Measurements from ENCODE around the gene QRSL1. TPM values are rescaled to one million over a fixed set of nuclear protein-coding genes. Genes with fewer than 3 reads are reported as not detected.
"Not testable (repeated sequence)": the region's sequence is repeated elsewhere in the genome, so short reads cannot be mapped to it uniquely, and the experiment has no call there.

Gene QRSL1, protein sequence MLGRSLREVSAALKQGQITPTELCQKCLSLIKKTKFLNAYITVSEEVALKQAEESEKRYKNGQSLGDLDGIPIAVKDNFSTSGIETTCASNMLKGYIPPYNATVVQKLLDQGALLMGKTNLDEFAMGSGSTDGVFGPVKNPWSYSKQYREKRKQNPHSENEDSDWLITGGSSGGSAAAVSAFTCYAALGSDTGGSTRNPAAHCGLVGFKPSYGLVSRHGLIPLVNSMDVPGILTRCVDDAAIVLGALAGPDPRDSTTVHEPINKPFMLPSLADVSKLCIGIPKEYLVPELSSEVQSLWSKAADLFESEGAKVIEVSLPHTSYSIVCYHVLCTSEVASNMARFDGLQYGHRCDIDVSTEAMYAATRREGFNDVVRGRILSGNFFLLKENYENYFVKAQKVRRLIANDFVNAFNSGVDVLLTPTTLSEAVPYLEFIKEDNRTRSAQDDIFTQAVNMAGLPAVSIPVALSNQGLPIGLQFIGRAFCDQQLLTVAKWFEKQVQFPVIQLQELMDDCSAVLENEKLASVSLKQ
- 10 to 100 TPM; 12.6 to 14.7 TPM for total RNA-seq

DNA sequence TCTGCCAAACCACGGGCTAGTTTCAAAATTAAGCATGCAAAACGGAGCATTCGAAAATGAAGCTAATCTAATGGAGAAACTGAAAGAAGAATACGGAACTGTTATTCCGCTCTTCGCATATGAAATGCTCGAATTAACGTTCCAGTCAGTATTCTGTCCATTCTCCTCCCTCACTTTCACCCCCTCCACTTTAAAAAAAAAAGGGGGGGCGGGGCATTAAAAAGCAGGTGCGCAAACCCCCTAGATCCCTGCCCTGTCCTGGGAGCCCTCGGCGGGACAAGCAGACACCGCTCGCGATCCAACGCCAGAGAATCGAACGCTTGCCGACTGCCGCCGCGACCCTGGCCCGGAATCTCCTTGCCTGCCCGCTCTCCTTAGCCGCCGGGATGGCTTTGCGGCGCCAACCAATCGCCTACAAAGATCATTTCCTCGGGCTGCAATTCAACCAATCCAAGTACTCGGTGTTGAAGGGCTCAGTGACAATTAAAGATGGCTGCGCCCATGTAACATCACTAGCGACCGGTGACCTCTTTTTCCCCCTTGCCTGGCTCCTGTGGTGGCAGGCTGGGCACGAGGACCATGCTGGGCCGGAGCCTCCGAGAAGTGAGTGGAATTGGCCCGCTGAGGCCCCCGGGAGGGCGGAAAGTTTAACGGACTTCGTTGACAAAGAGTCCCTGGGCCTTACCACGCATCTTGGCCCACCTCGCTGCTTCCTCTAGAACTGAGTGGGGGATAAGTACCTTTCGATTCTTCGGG lies at the start of gene QRSL1, which contains the start of gene RTN4IP1:
Gene QRSL1, plus strand, starts transcription at position 476 of the 756 bp plus-strand sequence. Its CDS starts 104 bp downstream, at position 580.
Gene RTN4IP1, minus strand, starts transcription at position 396 of the 756 bp plus-strand sequence. CDS start 477 bp downstream, outside the sequence.
- peak; percentile 92 for DNase-seq
- Mint-ChIP-seq H3K9me3 (no peaks in the 10 kb centered on the region), H3K27ac (peak within 1 kb of the TSS; percentile 95), H3K27me3 (no peaks in the 10 kb centered on the region), H3K4me3 (peak within 1 kb of the TSS; percentile 87), H3K36me3 (ENCODE audit: low read depth) (peaks cover 8% of the 10 kb centered on the region), H3K4me1 (peaks cover 35% of the 10 kb centered on the region)
- ChIA-PET POLR2A (no interaction called here), CTCF (no interaction called here)

DNA sequence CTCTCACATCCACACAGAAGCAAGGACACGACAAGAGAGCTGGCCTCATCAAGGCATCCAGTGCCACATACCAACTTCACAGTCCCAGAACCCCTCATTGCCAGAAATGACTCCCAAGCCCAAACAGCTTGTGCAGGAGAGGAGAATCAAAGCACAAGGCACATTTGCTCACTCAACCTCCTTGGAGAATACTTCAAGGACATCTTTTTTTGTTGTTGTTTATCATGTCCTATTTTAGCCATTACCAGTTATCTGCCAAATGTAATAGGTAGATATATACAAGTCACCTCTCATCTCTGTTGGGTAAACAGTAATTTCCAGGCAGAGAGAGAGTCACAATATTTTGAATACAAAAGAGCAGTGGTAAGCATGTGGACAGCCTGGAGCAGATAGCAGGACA lies 47.9 kb upstream of the QRSL1 start:
- CTCF ChIA-PET: interaction anchor here (0.5 kb wide), 1 partner anchor 506 kb away, joined by 3 read pairs; no protein-coding TSS in a partner anchor
- no peak for DNase-seq
- no peaks in the 10 kb centered on the region for H3K27me3 Mint-ChIP-seq
- peaks cover 8% of the 10 kb centered on the region for H3K36me3 Mint-ChIP-seq (ENCODE audit: low read depth)
- POLR2A ChIA-PET: interaction anchor here (0.7 kb wide), 1 partner anchor 42 kb away, joined by 5 read pairs; no protein-coding TSS in a partner anchor
- H3K4me1 Mint-ChIP-seq: peaks cover 7% of the 10 kb centered on the region
- H3K4me3 Mint-ChIP-seq: no peak overlapping the region
- no peaks in the 10 kb centered on the region for H3K9me3 Mint-ChIP-seq
- H3K27ac Mint-ChIP-seq: no peak overlapping the region

DNA sequence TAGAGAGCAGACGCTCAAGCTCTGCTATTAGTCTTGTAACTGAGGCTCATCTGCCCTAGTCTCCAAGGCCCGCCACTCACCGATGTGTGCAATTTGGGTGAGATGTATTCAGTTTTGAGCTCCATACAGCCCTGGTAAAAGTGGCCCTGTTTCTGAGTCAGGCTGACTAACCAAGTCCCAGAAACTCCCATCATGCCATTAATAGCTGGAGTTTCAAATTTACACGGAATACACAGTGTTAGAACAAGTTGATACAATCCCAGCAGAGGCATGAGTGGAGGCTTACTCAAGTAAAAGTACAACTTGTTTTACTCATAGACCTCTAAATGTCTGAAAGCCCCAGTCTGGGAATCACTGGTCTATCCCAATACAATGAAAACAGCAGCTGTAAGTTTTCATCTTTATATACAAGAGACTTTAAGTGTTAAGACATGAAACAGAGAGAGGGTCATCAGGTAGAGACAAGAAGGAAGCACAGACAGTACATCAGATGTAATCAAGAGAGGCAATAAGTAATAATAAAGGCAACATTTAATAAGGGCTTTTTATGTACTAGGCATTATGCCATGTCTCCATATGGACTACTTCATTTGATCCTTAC lies 42.5 kb upstream of the QRSL1 start:
- no peak overlapping the region for H3K27ac Mint-ChIP-seq
- H3K36me3 Mint-ChIP-seq (ENCODE audit: low read depth): peaks cover 17% of the 10 kb centered on the region
- ChIA-PET CTCF (interaction anchor here (0.7 to 1.0 kb wide), 2 partner anchors 23 to 226 kb away, joined by 3 read pairs; no protein-coding TSS in a partner anchor), POLR2A (no interaction called here)
- no peaks in the 10 kb centered on the region for H3K4me1 Mint-ChIP-seq
- H3K9me3 Mint-ChIP-seq: no peaks in the 10 kb centered on the region
- H3K27me3 Mint-ChIP-seq: no peaks in the 10 kb centered on the region
- DNase-seq: no peak
- no peak overlapping the region for H3K4me3 Mint-ChIP-seq

DNA sequence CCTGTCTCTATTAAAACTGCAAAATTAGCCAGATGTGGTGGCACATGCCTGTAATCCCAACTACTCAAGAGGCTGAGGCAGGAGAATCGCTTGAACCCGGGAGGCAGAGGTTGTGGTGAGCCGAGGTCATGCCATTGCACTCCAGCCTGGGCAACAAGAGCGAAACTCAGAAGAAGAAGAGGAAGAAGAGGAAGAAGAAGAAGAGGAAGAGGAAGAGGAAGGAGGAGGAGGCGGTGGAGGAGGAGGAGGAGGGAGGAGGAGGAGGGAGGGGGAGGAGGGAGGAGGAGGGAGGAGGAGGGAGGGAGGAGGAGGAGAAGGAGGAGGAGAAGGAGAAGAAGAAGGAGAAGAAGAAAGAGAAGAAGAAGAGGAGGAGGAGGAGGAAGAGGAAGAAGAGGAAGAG lies 40.4 kb upstream of the QRSL1 start:
- H3K27me3 Mint-ChIP-seq, H3K9me3 Mint-ChIP-seq, CTCF ChIA-PET, H3K4me1 Mint-ChIP-seq, H3K27ac Mint-ChIP-seq, DNase-seq, POLR2A ChIA-PET, H3K4me3 Mint-ChIP-seq: not testable (repeated sequence)
- H3K36me3 Mint-ChIP-seq (ENCODE audit: low read depth): peaks cover 13% of the 10 kb centered on the region

DNA sequence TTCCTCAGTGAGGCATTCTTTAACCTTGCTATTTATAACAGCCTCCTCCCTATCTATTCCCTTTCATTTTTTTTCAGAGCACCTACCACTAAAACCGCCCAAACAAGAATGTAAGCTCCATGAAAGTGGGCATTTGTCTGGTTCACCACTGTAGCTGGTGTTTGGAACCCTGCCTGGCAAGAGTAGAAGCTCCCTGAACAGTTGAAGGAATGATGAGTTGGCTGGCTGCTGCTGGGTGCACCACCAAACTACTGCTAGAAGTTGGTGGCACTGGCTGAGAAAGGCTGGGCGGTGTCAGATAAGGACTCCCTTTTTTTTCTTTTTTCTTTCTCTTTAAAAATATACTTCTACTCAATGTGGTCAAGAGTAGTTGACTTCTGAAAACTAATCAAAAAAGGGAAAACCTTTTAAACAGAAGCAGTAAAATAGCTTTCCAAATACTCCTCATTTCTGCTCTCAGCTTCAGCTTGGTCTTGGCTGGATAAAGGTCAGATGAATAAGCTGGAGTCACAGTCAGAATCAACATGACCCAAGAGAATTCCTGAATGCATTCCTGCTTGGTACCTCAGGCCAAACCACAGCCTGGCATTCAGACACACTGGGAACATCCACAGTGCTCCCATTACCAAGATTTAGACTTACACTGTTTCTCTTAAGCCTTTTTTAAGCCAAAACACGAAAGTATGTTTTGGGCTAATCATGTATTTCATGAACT lies 38.1 kb upstream of the QRSL1 start:
- DNase-seq: no peak
- Mint-ChIP-seq H3K36me3 (ENCODE audit: low read depth) (peaks cover 13% of the 10 kb centered on the region), H3K27ac (no peak overlapping the region), H3K27me3 (no peaks in the 10 kb centered on the region), H3K4me3 (no peak overlapping the region), H3K9me3 (no peaks in the 10 kb centered on the region), H3K4me1 (no peaks in the 10 kb centered on the region)
- CTCF ChIA-PET: interaction anchor here (0.5 kb wide), 1 partner anchor 9 kb away, joined by 3 read pairs; no protein-coding TSS in a partner anchor
- POLR2A ChIA-PET: no interaction called here

DNA sequence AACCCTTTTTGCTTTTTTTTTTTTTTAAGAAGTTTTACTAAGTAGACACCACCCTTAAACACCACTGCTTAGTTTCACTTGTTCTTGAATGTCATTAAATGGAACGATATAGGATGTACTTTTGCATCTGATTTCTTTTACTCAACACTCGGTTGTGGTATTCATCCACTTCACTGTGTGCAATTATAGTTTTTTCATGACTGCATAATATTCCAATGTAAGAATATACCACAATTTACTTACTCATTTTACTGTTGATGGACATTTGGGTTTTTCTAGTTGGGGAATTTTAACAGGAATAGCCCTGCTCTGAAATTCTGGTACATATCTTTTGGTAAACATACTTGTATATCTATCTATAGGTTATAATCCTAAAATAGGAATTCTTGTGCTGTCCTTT lies 29.9 kb upstream of the QRSL1 start:
- DNase-seq: no peak
- Mint-ChIP-seq H3K9me3 (no peaks in the 10 kb centered on the region), H3K36me3 (ENCODE audit: low read depth) (peaks cover 5% of the 10 kb centered on the region), H3K27me3 (no peaks in the 10 kb centered on the region), H3K4me3 (no peak overlapping the region), H3K4me1 (no peaks in the 10 kb centered on the region), H3K27ac (no peak overlapping the region)
- POLR2A ChIA-PET: no interaction called here
- CTCF ChIA-PET: interaction anchor here (0.7 kb wide), 1 partner anchor 9 kb away, joined by 3 read pairs; no protein-coding TSS in a partner anchor

DNA sequence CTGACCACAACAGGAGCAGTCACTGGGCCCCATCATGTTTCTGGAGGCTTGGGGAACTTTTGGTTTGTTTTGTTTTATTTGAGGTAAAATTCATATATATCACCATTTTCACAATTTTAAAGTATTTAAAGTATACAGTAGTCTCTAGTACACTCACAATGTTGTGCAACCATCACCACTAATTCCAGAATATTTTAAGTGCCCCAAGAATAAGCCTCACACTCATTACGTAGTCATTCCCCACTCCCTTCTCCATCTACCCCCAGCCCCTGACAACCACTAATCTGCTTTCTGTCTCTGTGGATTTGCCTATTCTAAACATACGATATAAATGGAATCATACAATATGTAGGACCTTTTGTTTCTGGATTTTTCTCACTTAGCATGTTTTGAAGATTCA lies 29.0 kb upstream of the QRSL1 start:
- Mint-ChIP-seq H3K9me3 (no peaks in the 10 kb centered on the region), H3K4me3 (no peak overlapping the region), H3K27me3 (no peaks in the 10 kb centered on the region), H3K4me1 (no peaks in the 10 kb centered on the region), H3K36me3 (ENCODE audit: low read depth) (peaks cover 5% of the 10 kb centered on the region), H3K27ac (no peak overlapping the region)
- ChIA-PET CTCF (interaction anchor here (0.7 kb wide), 1 partner anchor 9 kb away, joined by 3 read pairs; no protein-coding TSS in a partner anchor), POLR2A (no interaction called here)
- no peak for DNase-seq

DNA sequence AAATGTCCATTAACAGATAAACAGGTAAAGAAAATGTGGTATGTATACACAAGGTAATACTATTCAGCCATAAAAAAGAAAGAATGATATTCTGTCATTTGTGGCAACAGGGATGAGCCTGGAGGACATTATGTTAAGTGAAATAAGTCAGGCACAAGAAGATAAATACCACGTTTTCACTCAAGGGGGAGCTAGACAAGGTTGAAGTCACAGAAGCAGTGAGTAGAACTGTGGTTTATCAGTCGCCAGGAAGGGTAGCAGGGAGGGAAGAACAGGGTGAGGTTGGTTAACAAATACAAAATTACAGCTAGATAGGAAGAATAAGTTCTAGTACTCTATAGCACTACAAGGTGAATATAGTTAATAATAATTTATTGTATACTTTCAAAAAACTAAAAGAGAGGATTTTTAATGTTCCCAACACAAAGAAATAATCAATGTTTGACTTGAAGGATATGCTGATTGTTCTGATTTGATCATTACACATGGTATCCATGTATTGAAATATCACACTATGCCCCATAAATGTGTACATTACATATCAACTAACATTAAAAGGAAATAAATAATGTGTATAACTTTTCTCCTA lies 21.2 kb upstream of the QRSL1 start:
- Mint-ChIP-seq H3K36me3 (ENCODE audit: low read depth) (peaks cover 8% of the 10 kb centered on the region), H3K27ac (no peak overlapping the region), H3K4me3 (no peak overlapping the region), H3K9me3 (no peaks in the 10 kb centered on the region), H3K27me3 (no peaks in the 10 kb centered on the region), H3K4me1 (peaks cover 13% of the 10 kb centered on the region)
- CTCF ChIA-PET: interaction anchor here (1.0 to 1.4 kb wide), 2 partner anchors 15 kb away, joined by 3 to 4 read pairs; no protein-coding TSS in a partner anchor
- POLR2A ChIA-PET: no interaction called here
- DNase-seq: peak; percentile 59

DNA sequence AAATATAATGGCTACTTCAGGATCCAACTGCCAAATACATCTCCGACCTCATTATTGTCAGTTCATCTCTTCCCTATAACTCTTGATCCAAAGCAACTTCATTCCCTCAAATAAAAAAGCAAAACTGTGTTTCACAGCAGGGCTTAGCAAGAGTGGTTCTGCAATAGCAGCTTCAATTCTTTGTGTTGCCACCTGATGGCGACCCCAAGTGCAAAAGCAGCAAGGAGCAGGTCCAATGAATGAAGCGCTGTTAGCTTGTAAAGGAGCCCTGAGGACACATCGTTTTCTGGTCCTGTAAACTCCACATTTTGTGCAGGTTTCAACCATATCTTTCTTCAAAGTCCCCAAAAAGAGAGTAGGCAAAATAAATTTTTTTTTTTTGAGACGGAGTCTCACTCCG lies 19.7 kb upstream of the QRSL1 start:
- Mint-ChIP-seq H3K4me3 (no peak overlapping the region), H3K4me1 (peaks cover 28% of the 10 kb centered on the region), H3K27me3 (no peaks in the 10 kb centered on the region), H3K27ac (no peak overlapping the region), H3K36me3 (ENCODE audit: low read depth) (peaks cover 16% of the 10 kb centered on the region), H3K9me3 (no peaks in the 10 kb centered on the region)
- ChIA-PET POLR2A (no interaction called here), CTCF (interaction anchor here (0.9 to 2.2 kb wide), 4 partner anchors 10 to 370 kb away, joined by 3 to 7 read pairs (median 4); no protein-coding TSS in a partner anchor)
- peak; percentile 38 for DNase-seq

DNA sequence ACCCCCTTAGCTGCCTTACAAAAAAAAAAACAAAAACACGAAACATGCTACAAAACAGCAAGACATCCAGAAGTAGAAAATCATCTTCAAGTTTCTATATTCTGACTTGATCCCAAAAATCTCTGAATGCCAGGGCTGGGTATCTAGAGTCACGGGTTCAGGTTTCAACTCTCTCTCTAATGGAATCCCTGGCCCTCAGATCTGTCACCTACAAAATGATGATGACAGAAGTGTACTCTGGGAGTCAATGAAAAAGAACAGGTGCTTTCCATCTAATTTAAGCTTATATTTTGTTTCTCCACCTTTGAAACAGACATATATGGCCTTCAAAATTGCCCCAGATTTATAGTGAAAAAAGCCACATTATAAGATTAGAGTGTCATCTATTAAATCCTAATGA lies 18.3 kb upstream of the QRSL1 start:
- Mint-ChIP-seq H3K27me3 (no peaks in the 10 kb centered on the region), H3K4me3 (no peak overlapping the region), H3K27ac (no peak overlapping the region), H3K4me1 (peaks cover 30% of the 10 kb centered on the region), H3K9me3 (no peaks in the 10 kb centered on the region), H3K36me3 (ENCODE audit: low read depth) (peaks cover 18% of the 10 kb centered on the region)
- DNase-seq: no peak
- CTCF ChIA-PET: interaction anchor here (0.9 kb wide), 1 partner anchor 40 kb away, joined by 3 read pairs; no protein-coding TSS in a partner anchor
- POLR2A ChIA-PET: no interaction called here

DNA sequence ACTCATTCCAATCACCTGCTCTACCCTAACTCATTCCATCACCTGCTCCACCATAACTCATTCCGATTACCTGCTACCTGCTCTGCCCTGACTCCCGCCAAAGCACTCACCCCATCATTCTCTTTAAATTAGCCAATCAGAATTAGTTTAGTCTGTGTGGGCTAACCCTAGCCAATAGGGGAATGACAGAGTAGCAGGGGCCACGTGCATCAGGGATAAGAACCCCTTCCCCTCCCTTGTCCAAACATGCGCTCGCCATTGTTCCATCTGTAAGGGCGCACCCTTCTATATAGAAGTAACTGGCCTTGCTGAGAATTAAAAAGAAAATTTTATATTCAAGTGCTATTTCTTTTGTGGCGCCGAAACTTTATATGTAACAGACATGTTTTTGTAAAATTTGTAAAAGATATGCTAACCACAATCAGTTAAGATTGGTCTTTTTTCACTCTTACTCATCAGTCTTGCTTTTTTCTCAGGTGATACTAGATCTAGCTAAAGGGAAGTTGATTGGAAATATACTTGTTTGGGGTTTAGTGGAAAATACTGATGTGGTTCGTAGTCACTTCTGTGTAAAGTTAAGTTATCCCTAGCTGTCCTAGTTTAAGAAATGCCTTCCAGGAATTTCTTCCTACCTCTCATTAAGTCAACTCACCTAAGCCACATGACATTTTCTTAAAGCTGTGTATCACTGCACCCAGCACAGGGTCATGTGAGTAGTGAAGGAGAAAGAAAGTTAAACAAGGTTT lies 16.5 kb upstream of the QRSL1 start:
- POLR2A ChIA-PET: no interaction called here
- Mint-ChIP-seq H3K4me3 (no peak overlapping the region), H3K36me3 (ENCODE audit: low read depth) (peaks cover 26% of the 10 kb centered on the region), H3K9me3 (no peaks in the 10 kb centered on the region), H3K4me1 (peaks cover 35% of the 10 kb centered on the region), H3K27me3 (no peaks in the 10 kb centered on the region), H3K27ac (peak overlapping the region; percentile 37)
- no peak for DNase-seq
- CTCF ChIA-PET: no interaction called here

All from activated CD4-positive, alpha-beta T cell treated with anti-CD3 and anti-CD28 coated beads, Interleukin-2, amount 10 ng/mL, durations not matched to agents 7 days and 5 days (primary cell).